ENCODE measurements around the gene RANBP10.
"Not testable (repeated sequence)": the region's sequence is repeated elsewhere in the genome, so short reads cannot be mapped to it uniquely, and the experiment has no call there.

The RANBP10 gene

DNA sequence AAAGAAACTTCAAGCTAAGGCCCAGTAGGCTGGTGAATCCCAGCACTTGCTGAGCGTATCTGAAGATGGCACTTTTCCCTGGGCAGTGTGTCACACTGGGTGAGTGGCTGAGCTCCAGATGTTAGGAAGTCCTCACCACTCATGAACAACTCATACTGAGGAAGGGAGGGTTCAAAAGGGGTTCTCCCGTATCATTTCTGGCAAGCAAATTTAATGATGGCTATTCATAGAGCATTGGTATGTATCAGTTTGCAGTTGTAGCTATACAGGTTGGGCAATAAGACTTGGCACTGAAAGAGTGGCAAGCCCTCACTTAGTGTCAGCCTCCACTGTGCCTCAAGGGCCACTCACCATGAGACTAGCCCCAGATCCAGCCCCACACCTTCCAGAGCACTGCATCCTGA lies 98.0 kb downstream of the RANBP10 start:
- no peak for DNase-seq

DNA sequence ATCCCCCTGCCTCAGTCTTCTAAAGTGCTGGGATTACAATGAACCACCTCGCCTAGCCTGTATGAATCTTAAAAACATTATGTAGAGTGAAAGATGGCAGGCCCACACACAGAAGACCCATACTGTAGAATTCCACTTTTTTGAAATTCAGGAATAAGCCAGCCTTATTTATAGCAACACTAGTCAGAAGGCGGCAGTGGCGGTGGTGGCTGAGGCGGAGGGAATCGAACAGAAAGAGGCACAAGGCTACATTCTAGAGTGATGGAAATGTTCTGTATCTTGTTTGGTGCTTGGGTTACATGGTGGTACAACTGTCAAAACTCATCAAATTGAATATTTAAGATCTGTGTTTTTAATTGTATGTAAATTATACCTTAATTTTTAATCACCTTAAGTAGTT lies 98.6 kb downstream of the RANBP10 start:
- DNase-seq: no peak

DNA sequence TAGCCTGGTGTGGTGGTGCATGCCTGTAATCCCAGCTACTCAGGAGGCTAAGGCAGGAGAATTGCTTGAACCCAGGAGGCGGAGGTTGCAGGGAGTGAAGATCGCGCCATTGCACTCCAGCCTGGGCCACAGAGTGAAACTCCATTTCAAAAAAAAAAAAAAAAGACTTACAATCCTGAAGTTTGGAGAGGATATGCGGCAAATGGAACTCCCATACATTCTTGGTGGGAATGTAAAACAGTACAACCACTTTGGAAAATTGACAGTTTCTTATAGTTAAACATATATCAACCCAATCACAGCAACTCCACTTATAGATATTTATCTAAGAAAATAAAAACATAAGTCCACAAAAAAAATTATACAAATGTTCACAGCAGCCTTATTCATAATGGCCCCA lies 99.2 kb downstream of the RANBP10 start:
- no peak for DNase-seq

DNA sequence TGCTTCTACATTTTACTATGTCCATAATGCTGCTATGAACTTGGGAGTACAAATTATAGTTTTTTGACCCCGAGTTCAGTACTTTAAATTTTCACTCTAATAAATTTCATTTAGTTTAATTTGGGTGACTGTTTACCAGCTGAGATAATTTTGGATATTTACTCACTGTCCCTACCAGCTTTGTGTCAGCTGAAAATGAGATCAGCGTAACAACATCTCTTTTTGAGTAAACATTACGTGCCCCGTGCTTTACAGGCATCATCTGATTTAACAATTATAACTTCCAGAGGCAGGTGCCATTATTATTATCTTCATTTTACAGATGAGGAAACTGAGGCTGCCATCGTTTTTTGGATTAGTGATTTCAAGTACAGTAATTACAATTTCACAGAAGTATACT lies 102.2 kb downstream of the RANBP10 start:
- no peak for DNase-seq

DNA sequence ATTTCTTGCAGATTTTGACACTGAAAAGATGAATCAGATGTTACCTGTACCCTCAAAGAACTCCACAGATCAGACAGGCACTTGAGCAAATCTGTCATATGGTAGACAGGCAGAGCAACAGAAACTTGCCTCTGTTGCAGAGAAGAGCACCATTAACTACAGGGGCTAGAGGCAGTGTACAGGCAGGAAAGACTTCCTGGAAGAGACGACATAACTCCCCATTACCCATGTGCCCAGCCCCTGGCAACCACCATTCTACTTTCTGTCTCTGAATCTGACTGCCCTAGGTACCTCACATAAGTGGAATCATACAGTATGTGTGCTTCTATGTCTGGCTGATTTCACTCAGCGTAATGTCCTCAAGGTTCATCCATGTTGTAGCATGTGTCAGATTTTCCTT lies 102.7 kb downstream of the RANBP10 start:
- no peak for DNase-seq

DNA sequence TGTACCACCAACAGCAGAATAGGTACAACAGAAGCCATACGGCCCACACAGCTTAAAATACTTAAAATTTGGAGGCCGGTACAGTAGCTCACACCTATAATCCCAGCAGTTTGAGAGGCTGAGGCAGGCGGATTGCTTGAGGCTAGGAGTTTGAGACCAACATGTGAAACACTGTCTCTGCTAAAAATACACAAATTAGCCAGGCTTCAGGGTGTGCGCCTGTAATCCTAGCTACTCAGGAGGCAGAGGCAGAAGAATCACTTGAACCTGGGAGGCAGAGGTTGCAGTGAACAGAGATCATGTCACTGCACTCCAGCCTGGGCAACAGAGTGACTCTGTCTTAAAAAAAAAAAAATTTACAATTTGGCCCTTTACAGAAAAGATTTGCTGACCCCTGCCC lies 104.2 kb downstream of the RANBP10 start:
- DNase-seq: no peak

DNA sequence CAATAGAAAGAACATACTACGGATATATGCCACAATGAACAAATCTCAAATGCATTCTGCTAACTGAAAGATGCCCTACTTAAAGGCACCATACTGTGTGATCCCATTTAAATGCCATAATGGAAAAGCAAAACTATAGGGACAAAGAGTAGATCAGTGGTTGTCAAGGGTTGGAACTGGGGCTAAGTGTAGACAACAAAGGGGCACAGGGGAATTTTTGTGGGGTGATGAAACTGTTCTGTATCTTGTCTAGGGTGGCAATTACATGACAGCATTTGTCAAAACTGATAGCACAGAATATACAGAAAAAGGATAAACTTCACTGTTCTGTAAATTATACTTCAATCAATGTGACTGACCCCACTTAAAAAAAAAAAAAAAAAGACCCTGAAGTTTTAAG lies 104.9 kb downstream of the RANBP10 start:
- DNase-seq: no peak

DNA sequence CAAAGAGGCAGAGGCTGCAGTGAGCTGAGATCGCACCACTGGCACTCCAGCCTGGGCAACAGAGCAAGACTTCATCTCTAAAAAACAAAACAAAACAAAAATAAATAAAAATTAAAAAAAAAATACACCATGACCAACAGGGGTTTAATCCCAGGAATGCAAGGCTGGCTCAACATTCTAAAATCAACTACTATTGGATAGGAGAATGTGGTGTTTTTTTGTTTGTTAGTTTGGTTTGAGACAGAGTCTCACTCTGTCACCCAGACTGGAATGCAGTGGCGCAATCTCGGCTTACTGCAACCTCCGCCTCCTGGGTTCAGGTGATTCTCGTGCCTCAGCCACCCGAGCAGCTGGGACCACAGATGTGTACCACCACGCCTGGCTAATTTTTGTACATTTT lies 107.1 kb downstream of the RANBP10 start:
- DNase-seq: no peak

DNA sequence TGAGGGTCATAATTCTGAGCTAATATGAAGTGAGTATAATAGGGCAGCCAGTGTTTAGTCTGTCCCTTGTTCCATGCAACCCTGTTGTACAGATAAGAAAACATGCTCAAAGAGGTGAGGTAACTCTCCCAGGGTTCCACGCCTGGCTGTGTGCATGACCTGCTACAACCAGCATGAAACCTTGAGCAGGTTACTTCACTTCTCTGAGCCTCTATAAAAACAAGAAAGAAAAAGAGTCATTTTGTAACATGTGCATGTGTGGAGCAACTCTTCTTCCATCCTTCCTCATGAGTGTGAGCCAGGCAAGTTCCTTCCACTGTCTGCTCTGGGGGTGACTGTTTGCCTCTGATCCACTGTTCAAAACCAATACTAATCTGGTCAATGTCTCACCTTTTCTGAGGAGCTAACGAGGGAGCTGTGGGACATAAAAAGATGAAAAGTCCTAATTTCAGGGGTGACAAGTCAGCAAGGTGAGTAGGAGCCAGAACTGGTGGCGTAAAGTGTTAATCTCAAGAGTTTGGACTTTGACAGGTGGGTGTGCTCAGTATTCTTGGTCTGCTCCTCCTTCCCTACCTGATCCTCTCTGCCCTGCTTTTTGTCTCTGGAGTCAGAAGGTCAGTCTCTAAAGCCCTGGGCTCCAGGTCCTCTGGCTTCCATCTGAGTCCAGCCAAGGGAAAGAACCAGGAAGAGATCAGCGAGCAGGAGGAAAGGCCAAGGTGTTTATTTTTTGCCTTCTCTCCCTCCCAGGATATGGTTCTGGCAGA lies 108.8 kb downstream of the RANBP10 start:
- DNase-seq: no peak

DNA sequence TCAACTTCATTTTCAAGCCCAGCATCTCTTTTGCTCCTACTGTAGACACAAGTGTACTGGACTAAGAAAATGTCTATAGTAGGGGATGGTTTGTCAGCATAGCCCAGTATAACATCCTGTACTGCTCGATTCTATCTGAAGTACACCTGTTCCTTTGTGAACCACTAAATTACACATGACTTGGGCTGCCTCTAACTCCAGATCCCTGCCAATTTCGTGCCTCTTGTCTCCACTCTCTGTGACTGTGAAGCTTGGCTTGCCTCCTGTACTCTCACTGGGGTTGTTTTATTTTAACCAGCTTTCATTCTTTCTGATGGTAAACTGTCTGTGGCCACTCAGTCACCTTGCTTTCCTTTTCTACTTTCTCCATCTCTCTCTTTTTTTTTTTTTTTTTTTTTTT lies 111.7 kb downstream of the RANBP10 start:
- DNase-seq: no peak

DNA sequence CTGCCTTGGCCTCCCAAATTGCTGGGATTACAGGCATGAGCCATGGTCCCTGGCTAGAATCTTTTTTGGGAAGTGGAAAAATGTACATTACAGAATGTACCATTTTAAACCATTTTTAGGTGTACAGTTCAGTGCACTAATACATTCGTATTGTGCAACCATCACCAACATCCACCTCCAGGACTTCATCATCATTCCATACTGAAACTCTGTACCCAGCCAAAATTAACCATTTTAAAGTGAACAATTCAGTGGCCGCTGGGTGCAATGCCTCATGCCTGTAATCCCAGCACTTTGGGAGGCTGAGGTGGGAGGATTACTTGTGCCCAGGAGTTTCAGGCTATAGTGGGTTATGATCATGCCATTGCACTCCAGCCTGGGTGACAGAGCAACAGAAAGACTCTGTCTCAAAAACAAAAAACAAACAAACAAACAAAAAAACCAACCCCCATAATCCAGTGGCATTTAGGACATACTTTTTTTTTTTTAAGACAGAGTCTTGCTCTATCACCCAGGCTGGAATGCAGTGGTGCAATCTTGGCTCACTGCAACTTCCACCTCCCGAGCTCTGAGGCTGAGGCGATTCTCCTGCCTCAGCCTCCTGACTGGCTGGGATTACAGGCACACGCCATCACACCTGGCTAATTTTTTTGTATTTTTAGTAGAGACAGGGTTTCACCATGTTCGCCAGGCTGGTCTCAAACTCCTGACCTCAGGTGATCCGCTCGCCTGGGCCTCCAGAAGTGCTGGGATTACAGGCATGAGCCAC lies 112.7 kb downstream of the RANBP10 start:
- DNase-seq: not testable (repeated sequence)

DNA sequence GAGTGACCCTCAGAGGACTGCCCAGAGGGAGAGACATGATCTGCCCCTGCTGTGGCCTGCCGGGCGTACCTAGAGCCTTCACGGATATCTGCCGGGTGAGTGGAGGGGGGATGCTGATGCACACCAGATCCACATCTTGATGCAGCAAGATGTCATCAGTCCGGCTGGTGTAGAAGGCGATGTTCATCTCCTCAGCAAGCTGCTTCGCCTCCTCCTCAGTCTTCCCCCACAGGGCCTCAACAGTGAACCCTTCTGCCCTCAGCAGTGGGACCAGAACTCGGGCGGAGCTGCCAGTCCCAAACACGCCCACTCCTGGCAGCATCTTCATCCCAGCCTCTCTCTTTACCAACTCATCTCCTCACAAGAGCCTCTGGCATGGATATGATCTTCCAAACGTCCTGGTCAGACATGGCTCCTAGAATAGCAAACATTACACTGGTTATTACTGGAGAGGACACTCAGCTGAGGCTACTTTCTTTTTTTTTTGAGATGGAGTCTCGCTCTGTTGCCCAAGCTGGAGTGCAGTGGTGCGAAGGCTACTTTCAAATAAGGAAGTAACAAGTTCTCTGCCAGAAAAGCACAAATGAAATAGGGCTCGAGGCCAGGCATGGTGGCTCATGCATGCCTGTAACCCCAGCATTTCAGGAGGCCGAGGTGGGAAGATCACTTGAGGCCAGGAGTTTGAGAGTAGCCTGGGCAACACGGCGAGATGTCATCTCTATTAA lies 120.8 kb downstream of the RANBP10 start:
- no peak for DNase-seq

DNA sequence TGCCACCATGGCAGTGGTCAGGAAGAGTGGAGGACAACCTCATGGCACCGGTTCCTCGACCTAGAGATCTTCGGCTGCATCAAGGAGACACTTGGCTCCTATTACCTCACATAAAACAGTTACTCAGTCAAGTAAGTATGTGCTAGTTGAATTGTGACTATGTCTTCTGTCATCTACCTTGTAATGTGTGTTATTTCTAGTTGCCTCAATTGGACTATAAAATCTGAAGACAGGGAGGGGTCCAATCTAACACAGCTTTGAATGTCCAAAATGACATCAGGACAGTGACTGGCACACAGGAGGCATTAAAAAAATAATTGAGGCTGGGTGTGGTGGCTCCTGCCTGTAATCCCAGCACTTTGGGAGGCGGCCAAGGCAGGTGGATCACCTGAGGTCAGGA lies 122.6 kb downstream of the RANBP10 start:
- no peak for DNase-seq

DNA sequence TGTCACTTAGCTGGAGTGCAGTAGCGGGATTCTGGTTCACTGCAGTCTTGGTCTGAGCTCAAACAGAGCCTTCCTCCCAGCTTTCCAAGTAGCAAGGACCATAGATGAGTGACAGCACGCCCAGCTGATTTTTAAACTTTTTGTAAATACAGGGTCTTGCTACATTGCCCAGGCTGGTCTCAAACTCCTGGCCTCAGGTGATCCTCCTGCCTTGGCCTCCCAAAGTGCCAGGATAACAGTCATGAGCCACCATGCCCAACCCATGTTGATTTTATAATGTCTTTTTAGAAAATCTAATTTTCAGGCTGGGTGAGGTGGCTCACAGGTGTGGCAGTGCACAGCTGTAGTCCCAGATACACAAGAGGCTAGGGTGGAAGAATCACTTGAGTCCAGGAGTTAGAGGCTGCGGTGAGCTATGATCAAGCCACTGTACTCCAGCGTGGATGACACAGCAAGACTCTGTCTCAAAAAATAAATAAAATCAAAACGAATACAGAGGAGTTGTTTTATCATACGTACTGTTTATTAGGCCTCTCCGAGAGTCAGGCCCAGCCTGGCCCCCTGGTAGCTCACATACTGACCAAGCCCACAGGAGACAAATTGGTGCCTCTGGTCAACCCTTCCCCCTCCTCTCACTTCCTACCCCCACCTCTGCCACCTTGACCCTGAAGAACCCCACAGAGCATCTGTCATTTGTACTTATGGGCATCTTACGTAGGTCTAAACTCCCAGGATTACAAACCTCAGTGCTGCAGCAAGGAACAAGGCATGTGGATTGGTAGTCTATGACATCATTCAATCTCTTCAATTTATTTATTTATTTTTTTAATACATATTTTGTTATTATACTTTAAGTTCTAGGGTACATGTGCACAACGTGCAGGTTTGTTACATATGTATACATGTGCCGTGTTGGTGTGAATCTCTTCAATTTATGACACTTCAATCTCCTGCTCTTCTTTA lies 126.1 kb downstream of the RANBP10 start:
- no peak for DNase-seq

DNA sequence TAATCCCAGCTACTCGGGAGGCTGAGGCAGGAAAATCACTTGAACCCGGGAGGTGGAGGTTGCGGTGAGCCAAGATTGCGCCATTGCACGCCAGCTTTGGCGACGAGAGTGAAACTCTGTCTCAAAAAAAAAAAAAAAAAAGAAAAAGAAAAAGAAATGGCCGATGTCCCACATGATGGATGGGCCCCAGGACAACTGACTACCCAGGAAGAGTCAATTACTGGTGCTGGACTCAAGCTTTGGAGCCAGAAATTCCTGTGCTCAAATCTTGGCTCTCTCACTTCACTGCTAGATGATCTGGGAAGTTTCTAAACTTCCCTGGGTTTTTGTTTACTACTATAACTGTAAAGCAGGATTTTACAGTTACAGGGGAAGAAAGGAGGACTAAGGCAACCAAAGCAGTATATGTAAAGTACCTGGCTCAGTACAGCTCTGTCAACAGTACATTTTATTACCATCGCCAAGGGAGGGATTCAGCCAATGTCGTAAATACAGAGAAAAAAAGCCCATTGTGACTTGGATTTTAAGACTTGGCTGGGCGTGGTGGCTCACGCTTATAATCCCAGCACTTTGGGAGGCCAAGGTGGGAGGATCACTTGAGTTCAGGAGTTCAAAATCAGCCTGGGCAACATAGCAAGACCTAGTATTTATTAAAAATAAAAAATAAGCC lies 127.9 kb downstream of the RANBP10 start:
- no peak for DNase-seq

DNA sequence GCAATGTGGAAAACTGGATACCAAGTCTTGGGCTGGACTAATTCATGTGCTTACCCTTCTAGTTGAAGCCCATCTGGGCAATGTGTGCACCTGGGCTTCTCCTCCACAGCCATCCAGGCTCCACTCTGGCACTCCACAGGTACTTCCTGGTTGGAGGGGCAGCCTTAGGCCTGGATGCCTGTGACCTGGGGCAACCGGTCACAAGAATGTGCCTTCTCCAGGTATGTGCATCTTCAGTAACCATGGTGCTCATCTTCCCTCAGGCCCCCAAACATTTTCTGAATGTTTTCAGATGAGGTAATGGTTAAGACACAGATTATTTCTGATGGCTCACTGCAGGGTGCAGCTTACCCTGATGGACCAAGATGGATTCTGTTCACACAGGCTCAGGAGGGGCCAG lies 128.6 kb downstream of the RANBP10 start:
- DNase-seq: no peak

DNA sequence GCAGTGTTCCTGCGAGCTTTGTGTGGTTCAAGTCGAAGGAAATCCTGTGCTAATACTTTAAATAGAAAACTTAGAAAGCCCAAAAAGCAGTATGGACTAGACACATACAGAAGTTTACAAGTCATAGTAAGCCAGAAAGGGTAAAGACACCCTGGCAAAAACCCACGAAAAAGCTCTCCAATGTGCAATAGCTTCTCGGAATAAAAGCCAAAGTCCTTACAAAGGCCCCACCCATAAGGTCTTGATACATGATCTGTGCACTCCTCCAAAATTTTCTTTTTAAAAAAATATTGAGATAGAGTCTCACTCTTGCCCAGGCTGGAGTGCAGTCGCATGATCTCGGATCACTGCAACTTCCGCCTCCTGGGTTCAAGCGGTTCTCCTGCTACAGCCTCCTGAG lies 129.4 kb downstream of the RANBP10 start:
- DNase-seq: no peak

DNA sequence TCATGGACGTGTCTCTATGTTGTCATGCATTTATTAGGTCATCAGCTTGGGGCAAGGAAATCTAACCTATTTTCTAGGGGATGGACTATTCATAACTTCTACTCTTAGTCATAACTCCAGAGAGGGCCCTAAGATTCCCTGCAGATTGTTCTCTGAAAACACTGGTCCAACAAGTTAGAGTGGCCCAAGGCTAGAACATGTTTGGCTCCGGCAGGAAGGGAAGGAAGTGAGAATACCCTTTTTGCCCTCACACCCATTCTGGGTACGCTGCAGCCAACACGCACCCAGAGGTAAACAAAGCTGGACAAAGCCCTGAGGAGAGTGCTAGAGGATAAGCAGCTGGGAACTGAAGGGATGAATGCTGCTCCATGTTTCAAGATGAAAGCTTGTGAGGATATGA lies 129.8 kb downstream of the RANBP10 start:
- DNase-seq: no peak

DNA sequence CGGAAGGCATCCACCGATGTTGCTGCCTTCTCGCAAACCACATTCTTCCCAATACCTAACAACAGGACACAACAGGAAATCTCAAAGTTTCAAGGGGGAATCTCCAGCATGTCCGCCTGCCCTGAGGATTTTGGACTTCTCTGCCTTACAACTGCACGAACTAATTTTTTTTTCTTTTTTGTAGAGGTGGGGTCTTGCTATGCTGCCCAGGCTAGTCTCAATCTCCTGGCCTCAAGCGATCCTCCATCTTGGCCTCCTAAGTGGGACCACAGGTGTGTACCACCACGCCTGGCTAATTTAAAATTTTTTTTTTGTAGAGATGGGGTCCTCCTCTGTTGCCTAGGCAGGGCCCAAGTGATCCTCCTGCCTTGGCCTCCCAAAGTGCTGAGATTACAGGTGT lies 130.4 kb downstream of the RANBP10 start:
- no peak for DNase-seq

DNA sequence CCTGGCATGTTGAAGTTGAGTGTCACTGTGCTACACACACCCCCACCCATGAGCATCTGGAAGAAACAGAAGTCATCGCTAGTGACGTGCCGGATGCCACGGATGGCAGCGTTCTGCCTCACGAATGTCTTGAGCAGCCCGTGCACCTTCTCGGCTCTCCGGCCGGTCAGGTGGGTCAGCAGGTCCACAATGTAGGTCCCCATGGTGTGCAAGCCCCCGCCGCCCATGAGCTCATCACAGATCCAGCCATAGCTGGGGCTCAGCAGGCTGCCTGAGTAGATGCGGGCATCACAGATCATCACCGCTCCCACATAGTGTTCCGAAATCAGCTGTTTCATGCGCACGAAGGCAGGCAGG lies 130.8 kb downstream of the RANBP10 start:
- DNase-seq: no peak

DNA sequence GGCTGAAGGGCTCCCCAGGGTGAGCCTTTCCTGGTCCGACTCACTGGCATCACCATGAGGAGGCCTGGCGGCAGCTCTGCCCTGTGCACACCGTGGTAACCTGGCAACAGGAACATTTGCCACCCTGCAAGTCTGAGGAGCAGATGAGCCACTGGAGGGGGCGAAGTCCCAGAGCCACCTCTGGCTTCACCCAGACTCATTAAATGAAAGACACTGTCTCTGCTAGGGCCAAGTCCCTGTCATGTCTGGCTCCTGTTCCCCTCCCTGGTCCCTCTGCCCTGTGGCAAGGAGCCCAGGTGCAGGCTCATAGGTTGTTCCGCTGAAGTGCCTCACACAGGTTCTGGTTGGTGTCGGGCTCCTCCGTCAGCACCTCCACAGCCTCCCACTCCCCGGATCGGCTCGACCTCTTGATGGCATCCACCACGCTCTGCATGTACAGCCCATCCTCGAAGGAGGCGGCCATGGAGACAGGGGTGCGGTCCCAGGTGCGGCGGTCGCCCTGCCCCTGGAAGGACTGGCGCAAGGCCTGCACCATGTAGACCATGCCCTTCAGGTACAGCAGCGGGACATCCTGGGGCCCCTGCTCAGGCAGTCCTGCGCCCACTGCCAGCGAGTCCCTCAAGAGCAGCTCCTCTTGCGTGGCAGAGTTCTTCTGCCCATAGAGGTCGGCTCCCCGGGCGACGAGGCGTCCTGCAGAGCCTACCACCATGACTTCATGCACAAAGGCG lies 131.3 kb downstream of the RANBP10 start:
- DNase-seq: no peak
